OCI-M1 (cell line): ENCODE measurements around the gene KDM3A.
A peak's percentile ranks its signal among the peaks of the same experiment; 100 is the strongest.

Experiments
- DNase-seq: peaks from one replicate; lab custom pipeline; 2025; lab: John Stamatoyannopoulos, UW

KDM3A gene, protein sequence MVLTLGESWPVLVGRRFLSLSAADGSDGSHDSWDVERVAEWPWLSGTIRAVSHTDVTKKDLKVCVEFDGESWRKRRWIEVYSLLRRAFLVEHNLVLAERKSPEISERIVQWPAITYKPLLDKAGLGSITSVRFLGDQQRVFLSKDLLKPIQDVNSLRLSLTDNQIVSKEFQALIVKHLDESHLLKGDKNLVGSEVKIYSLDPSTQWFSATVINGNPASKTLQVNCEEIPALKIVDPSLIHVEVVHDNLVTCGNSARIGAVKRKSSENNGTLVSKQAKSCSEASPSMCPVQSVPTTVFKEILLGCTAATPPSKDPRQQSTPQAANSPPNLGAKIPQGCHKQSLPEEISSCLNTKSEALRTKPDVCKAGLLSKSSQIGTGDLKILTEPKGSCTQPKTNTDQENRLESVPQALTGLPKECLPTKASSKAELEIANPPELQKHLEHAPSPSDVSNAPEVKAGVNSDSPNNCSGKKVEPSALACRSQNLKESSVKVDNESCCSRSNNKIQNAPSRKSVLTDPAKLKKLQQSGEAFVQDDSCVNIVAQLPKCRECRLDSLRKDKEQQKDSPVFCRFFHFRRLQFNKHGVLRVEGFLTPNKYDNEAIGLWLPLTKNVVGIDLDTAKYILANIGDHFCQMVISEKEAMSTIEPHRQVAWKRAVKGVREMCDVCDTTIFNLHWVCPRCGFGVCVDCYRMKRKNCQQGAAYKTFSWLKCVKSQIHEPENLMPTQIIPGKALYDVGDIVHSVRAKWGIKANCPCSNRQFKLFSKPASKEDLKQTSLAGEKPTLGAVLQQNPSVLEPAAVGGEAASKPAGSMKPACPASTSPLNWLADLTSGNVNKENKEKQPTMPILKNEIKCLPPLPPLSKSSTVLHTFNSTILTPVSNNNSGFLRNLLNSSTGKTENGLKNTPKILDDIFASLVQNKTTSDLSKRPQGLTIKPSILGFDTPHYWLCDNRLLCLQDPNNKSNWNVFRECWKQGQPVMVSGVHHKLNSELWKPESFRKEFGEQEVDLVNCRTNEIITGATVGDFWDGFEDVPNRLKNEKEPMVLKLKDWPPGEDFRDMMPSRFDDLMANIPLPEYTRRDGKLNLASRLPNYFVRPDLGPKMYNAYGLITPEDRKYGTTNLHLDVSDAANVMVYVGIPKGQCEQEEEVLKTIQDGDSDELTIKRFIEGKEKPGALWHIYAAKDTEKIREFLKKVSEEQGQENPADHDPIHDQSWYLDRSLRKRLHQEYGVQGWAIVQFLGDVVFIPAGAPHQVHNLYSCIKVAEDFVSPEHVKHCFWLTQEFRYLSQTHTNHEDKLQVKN (N-terminal part only)

DNA sequence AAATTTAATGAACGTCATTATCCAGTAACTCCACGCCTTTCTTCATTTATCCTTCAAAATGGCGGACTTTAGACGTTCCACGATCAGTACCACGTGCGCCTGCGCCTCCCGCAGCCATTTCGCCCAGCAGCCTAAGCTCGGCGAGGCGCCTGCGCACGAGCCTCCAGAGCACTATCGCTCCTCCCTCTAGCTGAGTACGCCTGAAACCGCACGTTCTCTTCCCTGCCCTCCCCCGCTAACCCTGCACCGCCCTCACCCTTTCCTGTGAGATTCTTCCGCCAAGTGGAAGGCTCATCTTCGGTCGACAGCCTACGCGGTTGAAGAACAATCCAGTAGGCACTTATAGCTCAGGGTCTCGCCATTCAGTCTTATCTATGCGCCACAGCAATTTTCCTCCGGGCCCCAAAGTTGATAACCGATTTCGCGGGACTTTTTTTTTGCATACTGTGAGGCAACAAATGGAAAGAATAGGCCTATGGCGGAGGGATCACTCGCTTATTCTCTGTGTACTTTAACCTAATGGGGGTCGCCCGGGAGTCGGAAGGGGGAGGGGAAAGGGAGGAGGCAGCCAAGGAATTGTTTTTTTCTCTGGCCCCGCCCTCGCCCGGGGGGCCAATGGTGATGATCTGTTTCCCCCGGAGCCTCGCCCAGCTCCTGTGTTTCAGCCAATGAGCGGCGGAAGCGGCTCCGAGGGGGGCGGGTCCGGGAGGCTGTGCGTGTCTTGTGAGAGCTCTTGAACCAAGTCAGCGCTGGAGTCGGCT is at the start of gene KDM3A:
TSS of gene KDM3A (plus strand) at position 741 of the 761 bp plus-strand sequence. CDS start 677 bp downstream, outside the sequence.
- DNase-seq, result peak; percentile 97

DNA sequence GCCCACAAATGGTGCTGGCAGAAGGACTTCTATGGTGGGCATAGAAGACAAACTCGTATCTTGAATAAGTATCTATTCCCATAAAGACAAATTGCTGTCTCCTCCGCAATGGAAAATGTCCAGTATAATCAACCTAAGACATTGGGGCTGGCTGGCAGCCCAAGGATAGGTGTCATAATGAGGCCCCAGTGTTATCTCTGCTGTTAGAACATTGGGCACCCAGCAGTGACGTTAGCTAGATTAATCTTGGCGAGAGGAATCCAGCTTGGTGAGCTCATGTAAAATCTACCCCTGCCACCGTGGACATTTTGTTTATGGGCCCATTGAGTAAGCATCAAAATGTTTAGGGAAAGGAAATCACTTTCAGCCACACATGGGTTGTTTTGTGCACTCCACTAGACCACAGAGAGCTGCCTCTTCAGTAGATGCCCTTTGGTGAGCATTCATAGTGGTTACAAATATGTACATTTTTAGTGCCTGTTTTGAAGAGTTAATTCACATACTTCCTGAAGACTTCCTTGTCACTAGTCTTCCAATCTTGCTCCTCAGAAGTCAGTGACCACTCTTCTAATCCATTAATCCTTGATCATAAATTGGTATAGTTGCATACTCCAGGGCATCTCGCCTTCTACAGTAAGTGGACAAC is 48.2 kb upstream of the KDM3A start:
- DNase-seq, result no peak

DNA sequence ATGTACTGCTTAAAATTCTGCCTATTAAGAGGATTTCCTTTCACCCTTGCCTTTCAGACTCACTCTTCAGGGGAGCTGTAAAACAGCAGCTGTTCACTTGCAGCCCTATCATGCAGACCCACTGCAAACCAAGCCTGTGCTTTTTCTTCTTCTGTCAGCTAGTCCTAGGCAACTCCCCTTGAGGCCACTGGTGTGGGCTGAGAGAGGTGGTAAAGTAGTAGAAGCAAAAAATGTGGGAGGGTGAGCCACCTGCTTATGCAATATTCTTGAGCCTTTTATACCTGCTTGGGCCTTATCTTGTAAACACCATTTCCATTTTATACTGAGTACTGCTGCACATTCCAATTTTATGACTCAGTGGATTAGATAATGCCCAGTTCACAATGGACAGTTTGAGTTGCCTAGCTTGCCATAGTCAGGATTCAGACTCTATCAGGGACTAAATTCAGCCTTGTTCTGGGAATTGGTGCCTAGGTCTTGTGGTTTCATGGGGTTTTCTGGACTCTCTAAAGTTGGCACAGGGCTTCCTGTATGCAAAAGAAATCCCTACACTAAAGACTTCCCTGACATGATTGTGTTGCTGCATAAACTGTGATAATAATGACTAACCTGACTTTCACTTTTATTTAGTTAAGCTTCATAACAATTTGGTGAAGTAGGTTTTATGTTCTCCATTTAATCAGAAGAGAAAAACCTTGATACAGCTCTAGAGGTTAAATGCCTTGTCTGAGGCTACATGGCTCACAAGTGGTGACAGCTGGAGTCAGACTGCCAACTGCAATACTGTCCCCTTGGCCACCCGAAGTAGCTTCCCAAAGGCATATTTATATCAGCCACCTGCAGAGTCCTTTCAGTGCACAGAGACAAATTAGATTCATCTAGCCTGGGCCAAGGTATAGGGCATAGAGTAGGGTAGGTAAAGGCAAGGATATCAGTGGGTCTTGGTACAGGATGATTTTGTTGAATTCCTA is 47.4 kb upstream of the KDM3A start:
- peak; percentile 23 for DNase-seq

DNA sequence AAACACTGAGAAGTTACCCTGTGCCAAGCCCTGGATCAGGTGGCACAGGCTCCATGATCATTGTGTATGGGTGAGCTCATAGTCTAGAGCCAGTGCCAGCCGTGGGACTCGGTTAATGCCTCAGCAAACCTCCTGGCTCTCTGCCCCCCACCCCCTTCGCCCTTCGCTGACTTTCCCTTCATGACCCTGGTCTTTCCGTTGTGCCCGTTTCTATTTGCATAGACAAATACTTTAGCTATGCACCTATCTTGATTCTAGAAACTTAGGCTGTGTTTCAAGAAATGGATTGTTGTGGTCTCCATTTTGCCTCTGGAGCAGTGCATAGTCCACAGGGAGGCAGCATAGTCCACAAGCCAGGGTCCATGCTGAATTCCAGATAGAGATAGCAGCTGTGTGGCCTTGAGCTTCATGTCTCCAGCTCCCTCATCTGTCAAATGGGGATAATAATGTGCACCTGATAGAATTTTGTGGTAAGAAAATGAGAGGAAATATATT is 44.8 kb upstream of the KDM3A start:
- peak; percentile 72 for DNase-seq

DNA sequence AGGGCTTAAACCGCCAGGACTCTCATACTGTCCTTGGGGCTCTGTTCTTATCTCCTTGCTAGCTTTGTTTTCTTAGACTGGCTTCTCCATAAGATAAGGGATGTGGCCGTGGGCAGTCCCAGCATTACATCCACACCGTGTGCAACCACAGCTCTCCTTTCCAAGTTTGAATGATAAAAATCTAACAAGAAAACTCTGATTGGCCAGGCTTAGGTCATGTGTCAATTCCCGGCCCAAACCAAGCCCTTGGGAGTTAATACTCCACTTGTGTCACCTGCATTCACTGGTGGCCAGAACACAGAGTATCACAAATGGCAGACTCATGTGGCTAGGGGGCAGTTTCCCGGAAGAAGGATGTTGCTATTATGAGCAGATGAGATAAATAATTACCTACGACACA is 43.2 kb upstream of the KDM3A start:
- DNase-seq, result peak; percentile 73

DNA sequence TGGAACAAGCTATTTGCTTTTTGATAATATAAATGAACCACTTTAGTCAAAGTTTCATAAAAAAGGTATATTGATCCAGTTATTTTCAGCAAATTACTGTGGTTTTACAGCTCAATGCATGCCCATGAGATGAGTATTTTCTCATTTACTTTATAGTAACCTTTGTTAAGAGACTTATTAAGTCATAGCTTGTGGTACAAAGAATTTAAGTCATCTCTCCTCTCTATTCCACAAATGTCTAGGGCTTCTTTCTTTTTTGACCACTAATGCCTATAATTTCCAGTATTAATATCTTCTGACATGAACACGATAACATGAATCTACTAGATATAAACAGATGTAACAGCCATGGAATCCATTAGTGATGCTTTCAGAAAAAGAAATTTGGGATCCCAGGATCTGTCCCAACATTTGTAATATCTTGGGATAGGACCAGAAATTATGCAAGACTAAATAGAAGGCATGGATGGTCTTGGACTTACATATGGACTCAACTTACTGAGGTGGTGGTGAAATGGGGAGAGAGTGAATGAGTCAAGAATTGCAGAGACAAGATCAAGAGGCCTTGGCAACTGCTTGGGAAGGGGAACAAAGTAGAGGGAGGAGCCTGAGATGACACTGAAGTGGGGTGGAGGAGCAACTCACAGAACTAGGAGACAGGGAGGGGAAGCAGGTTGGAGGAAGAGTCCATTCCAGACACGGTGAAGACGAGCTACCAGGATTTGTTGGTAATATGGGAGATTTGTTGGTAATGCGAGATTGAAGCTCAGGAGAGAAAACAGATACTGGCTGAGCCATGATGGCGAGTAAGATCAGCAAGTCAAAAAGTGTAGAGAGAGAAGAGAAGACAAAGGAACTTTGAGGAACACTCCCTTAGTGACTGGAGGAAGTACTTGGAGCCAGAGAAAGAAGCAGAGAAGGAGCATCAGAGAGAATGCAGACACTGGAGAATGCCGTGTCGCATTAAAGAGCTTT is 42.4 kb upstream of the KDM3A start:
- no peak for DNase-seq

DNA sequence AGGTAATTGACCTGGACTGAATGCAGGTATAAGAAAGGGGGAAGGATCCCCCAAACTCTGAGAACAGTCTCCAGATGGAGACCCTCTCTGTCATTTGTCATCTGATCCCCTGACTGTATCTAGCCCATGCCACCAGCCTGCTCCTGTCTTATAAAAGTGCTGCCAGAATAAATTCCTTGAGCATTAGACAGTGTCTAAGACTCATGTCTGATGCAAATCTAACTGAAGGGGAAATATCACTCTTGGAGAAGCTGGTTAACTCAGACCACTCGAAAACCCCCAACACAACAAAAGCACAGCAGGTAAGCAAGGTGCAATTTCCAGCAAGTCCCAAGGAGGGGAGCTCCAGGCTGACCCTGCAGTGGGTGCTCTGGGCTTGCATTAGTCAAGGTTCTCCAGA is 40.9 kb upstream of the KDM3A start:
- DNase-seq, result no peak

DNA sequence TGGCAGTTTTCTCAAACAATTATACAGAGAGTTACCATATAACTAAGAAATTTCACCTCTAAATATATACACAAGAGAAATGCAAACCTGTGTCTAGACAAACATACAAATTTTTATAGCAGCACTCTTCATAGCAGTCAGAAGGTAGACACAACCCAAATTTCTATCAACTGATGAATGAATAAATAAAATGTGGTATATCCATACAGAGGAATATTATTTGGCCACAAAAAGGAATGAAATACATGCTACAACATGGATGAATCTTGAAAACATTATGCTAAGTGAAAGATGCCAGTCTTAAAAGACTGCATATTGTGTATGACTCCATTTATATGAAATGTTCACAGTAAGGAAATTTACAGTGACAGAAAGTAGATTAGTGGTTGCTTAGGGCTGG is 30.6 kb upstream of the KDM3A start:
- DNase-seq, result no peak

DNA sequence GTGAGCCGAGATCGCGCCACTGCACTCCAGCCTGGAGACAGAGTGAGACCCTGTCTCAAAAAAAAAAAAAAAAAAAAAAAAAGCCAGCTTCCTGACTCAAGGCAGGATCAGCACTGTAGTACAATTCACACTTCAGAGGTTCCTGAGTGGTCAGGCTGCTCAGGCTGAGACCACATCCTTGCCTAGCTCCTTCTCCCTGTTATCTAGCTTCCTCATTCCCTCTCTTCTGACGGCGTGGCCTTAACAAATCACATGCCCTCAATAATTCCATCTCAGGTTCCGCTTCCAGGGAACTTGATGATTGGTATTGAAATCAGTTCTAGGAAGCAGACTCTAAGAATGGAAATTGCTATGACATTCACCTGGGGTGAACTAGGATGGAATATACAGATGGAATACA is 29.8 kb upstream of the KDM3A start:
- no peak for DNase-seq

DNA sequence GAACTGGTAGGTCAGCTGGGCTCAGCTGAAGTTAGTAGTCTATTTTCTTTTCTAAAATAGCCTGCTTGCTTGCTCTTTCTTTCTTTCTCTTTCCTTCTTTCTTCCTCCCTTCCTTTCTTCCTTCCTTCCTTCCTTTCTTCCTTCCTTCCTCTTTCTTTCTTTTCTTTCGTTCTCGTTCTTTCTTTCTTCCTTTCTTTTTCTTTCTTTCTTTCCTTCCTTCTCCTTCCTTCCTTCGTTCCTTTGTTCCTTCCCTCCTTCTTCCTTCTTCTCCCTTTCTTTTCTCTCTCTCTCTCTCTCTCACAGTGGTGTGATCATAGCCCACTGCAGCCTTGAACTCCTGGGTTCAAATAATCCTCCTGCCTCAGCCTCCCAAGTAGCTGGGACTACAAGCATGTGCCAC is 29.2 kb upstream of the KDM3A start:
- no peak for DNase-seq

DNA sequence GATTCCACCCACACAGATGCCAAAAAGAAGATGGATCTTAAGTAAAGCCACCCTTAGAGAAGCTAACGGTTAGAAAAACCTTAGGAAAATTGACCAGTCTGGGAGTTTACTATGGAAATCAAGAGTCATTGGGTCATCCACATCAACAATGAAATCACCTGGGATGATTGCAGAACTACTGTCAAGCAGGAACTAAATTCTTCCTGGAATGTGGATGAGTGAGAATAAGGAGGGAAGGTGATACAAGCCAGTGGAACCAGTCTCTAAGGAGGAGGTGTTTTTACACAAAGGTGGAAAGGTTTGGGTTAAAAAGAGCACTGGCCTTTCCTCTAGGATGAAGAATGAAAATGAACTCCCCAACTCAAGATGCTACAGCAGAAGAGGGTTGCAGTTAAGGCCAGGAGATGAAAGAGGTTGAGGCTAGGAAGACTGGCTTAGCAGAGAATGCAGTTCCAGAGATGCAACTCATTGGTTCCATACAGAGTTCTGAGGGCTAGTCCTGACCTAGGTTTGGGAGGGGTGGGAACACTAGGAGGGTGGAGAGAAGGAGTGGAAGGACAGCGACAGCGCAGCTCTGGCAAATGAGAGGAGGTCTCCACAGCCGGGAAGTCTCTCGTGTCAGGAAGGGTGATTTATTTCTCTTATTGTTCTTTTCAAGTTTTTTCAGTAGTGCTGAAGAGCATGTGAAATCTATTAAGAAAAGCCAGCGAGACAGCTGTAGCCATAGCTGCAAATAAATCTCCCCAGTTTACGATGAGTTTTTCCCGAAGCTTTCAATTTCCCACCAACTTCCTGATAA is 27.7 kb upstream of the KDM3A start:
- no peak for DNase-seq

DNA sequence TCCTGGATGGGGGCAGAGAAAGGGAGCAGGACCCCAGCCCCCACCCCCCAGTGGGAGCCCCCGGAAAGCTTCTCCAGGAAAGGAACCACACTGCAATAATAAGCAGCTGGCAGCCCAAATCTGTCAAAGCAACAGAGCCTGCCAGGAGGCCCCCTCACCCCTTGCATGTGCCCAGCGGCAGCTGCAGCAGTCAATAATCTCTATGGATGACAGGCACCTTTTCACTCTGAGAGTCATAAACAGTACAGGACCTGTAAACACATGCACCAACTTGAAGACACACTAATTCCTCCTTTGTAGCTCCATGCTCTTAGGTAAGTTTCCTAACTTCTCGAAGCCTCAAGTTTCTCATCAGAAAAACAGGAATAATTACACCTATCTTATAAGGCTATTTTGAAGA is 26.2 kb upstream of the KDM3A start:
- DNase-seq, result no peak

DNA sequence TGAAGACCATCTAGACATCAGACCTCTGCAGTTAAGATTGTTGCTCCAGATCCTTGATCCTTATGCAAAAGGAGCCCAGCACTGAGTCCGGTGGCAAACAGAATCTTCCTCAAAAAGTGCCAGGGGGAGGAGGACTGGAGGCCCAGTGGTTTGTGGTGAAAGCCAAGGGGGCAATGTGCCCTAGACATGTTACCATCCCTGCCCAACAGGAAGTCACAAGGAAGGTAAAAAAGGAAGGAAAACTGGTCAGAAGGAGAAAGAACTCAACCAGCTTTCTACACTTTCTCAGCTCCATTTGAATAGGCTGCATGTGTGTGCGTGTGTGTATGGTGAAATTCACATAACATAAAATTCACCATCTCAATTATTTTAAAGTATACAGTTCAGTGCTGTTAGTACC is 25.0 kb upstream of the KDM3A start:
- no peak for DNase-seq

DNA sequence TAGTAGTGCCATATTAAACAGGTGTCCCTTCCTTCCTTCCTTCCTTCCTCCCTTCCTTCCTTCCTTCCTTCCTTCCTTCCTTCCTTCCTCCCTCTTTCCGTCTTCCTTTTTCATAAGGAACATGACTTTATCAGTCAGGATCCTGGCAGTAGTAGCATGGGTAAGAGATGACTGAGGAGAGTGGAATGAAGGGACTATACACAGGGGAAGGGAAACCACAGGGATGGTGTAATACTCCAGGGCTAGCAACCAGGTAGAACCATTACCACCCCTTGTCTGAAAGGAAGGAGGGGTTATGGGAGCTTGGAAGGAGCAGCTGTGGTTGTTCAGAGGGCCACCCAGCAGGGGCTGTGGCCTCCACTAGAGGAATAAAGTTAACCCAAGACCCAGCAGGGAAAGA is 23.2 kb upstream of the KDM3A start:
- no peak for DNase-seq

DNA sequence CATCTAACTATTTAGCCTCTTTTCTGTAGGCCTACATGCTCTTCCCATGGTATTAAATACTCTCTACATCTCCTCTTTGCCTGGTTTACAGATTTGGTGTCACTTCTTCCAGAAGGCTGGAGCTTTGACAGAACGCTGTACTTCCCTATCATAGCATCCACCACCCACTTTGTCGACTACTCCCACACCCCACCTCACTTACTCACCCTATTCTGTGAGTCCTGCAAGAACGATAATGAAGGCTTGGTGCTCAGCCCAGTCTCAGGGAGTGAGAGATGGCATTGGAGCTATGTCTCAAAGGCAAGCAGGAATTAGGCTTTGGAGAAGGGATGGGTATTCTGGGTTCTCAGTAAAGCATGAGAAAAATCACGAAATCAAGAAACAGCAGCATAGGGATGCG is 20.3 kb upstream of the KDM3A start:
- DNase-seq, result peak; percentile 29

DNA sequence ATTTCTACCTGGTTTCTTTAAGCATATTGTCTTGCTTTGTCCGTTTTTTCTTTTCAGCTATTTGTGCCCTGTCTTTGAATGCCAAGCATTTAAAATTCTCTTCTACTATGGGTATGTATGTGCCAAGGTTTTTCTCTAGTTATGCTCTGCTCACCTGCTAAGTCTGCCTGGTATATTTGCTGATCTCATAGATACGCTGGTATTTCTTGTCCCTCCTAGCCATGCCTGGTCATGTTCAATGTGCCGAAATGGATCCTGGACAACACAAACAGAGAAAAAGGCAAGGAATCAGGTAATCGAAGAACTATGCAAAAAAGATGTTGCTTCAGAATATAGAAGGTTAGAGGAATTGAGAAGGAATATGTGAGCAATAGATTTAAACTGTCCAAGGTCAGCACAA is 14.9 kb upstream of the KDM3A start:
- DNase-seq, result no peak

DNA sequence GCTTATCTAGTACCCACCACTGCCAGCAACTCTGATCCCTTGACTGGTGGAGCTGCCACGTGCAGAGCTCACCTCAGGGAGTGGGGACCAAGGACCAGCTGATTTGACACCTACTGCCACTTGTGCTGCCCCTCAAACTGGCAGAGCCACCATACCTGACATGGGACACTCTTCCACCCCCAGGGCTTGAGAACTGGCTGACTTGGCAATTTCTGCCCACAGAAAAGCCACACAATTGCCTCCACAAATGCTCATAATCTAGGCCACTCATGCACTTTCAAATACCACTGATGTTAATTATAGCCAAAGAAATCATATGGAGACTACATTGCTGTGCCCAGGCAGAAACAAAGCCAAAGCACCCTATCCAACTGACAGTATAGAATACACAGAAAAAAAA is 11.8 kb upstream of the KDM3A start:
- no peak for DNase-seq

DNA sequence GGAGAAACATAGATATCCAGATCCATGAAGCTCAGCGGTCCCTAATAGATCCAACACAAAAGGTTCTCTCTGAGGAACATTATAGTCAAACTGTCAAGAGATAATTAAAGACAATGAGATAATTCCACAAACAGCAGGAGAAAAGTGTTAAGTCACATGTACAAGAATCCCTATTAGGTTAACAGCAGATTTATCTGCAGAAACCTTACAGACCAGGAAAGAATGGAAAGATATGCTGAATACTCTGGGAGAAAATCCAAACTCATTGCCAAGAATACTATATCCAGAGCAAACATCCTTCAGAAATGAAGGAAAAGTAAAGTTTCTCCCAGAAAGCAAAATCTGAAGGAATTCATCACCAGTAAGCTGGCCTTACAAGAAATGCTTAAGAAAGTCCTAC is 10.8 kb upstream of the KDM3A start:
- no peak for DNase-seq
